Activated CD4-positive, alpha-beta T cell treated with anti-CD3 and anti-CD28 coated beads for 48 hours (primary cell): Measurements from ENCODE around the gene KIF5A.

Source experiments
- DNase-seq: peaks from one replicate; pipeline ENCODE4 v3.0.0-alpha.2; 2020

The KIF5A gene

DNA sequence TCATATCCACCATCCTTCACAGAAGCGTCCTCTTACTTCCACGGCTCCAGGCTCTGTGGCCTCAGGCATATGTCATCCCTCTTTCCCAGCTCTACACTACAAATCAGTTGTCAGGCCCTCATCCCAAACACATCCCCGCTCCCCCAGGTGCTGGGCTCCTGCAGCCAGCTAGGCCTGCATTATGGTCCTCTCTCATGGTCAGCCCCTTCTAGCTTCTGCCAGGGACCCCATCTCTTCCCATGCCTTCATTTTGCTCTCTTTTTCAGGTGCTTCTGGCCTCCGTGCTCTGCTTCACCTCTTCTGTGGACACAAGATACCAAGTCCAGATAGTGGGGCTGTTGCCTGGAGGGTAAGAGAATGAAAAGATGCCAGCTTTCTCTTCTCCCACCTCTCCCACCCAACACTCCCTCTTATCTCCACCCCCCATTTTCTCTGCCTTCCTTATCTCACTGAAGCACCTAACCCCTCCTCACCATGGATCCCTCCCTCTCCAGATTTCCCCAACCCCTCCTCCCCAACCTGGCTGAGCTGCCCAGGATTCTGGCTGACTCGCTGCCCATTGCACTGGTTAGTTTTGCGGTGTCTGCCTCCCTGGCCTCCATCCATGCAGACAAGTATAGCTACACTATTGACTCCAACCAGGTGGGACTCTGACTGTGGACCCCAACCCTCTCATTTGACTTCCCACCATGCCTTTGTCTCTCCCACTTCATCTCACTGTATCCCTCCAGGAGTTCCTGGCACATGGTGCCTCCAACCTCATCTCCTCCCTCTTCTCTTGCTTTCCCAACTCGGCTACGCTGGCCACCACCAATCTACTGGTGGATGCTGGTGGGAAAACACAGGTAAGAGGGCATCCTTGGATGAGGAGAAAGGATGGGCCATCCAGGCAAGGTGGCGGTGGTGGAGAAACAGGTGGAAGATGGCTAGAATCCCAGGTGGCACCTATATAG, 72.7 kb downstream of the KIF5A start:
- no peak for DNase-seq

- DNase-seq: no peak
Observed at GRCh38 chr12:57623385-57623784, 73.5 kb downstream of the KIF5A start.

DNA sequence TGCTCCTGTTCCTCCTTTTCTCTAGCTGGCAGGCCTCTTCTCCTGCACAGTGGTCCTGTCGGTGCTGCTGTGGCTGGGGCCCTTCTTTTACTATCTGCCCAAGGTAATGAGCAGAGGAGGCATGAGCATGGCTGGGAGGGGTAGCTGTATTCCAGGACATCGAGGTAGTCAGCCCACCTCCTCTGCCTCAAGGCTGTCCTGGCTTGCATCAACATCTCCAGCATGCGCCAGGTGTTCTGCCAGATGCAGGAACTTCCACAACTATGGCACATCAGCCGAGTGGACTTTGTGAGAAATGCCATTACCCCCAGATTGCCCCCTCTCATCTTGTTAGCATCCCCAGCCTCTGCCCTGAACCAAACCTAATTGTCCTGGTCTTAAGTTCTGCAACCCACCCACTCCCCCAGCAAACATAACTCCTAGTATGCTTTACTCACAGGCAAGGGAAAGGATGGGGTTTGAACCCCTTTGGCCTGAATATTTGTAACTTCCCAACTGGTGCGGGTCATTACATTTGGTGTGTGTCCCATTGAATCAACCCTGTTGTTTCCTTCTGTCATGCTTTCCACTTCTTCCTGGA, 74.1 kb downstream of the KIF5A start:
- DNase-seq: no peak

DNA sequence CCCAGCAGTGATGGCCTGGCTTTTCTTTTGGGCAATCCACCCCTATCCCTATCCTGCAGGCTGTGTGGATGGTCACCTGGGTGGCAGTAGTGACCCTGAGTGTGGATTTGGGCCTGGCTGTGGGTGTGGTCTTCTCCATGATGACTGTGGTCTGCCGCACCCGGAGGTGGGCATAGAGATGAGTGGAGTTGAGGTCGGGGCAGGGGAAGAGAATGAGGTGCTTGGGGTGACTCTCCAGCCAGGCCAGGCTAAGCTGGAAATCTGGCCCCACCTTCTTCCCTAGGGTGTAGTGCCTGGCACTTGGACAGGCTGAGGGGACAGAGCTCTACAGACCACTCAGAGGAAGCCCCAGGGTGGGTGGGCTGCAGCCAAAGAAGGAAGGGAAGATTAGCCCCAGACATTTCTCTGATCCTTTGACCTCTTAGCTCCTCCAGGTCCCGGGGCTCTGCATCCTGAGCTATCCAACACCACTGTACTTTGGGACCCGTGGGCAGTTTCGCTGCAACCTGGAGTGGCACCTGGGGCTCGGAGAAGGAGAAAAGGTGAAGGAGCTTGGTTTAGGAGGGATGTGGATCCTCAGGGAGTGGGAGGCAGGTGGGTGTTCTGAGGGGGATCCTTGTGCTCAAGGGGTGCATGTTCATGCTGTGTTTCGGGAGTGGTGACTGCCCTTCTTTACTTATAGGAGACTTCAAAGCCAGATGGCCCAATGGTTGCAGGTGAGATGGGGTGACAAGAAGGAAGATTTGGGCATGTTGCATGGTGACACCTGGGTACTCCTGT, 74.8 kb downstream of the KIF5A start:
- no peak for DNase-seq

- DNase-seq: no peak
Observed at GRCh38 chr12:57625261-57626032, 75.6 kb downstream of the KIF5A start.

DNA sequence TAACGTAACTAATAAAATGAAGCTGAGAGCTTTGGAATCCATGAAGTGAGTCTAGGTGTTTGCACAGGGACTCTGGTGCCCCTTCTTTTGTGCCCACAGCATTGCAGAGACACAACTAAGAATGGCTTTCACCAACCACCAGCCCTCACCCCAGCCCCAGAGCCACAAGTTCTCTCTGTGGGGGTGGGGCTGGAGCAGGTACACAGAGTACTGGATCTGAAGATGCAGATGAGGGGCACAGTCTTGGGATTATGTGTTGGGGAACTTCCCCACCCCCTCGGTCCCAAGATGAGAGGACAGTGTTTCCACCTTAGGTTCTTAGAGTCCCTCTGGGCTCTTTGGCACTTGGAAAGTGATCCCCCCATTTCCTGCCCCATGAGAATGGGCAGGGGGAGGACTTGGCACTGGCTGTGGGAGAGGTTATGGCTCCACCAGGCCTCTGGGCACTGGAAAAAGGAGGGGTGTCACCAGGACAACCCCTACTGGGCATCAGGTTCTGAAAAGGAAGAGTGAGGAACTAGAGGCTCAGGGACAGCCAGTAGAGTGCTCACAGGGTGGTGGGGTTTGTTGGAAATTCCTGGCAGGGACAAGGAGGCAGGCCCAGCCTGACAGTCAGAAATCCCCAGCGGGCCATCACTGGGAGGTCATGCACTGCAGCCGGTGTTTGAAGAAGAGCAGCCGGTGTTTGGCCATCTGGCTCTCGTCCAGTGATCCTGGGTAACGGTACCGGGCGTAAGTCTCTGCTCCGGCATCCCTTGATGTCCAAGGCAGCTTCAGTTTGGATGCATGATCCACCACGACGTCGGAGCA, 76.5 kb downstream of the KIF5A start:
- no peak for DNase-seq

- DNase-seq: no peak
Observed at GRCh38 chr12:57626921-57627445, 77.1 kb downstream of the KIF5A start.

GRCh38 chr12:57627501-57628279, 77.8 kb downstream of the KIF5A start:
- DNase-seq: peak; percentile 60

DNA sequence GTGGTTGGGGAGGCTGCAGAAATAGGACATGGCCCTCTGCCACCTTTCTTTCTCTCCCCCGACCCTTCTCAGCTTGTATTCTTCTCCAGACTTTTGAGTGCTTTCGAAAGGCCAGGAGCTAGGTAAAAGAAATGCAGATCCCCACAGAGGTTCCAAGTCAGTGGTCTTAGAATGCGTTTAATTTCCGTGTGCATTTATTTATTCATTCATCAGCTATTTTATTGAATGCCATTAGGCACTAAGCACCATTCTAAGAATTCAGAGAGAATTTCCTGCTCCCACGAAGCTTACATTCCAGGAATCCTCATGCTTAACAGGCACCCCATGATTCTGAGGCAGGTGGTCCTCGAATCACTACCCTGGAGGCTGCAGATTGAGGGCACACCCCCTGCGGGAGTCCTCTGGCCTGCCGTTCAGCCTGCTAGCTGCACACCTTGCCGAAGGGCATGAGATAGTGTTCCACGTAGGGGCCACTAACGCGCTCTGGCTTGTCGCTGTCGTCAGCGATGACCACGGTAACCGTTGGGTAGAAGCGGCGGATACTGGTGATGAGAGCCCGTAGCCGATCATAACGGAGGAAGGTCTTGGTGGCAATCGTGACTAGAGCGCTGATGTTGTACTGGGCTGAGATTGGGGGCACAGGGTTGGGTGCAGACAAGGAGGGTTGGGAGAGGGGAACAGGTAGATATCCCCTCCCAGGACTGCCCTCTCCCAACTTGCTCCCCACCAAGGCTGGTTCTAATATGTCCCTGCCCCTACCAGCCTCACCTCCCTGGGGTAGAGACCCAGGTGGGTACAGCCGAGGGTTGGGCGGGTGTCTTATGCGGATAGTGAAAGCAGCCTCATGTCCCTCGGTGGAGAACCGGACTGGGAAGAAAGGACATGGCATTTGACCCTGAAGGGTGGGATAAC, 78.7 kb downstream of the KIF5A start:
- no peak for DNase-seq

GRCh38 chr12:57629897-57630471, 80.1 kb downstream of the KIF5A start:
- DNase-seq: no peak

GRCh38 chr12:57630891-57631433, 81.1 kb downstream of the KIF5A start:
- no peak for DNase-seq

DNA sequence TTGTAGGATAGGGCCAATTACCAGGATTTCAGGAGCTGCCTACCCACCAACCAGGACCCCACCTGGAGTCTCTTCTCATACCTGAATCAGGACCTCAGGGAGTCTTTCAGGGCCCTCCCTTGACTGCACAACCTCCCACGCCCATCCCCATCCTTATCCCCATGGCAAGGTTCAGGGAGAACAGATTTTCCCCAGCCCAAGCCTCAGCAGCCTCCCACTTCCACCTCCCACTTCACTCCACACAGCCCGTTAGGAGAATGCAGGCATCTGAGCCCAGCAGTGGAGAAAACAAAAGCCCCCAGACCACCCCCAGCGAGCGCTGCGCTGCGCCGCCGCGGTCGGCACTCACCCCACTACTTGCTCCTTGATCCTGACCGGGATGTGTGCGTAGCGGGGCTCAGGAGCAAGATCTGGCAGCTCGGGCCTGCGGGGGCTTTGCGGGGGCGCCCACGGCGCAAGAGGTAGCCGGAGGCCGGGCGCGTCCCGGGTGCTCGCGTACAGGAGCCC, 81.8 kb downstream of the KIF5A start:
- DNase-seq: no peak

DNA sequence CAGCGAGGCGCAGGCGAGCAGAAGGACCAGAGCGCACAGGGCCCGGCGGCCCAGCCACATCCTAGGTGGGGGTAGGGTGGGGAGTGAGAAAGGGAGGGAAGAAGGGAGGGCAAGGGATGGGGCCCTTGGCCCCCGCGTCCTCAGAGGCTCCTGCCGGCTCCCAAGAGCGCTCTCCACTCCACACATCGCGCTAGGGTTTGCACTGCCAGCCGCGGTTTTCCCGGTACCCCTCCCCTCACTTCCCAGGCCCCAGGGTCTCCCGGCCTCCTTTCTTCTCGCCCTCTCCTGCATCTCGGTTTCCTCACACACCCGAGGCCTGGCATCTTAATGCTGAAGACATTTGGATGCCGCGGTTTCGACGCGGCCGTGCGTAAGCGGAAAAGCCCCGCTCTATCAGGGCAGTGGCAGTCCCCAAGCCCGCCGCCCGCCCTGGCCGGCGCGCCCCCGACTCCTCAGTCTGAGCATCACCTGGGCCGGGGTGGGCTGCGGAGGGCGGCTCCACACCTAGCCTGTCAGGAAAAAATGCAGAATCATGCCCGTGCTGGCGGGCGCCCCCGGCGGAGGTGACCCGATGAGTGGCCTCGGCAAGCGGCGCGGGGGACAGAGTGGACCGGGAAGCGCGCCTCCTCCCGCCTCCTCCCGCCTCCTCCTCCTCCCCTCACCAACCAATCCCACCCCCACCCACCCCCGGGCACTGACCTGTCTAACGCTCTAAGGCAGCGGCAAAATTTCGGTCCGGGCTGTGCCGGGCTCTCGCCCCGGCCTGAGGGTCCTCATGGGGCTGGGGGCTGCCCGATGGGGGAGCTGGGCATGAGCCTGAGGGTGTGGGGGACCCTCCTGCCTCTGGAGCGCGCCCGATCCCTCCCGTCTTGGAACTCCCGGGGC, 82.5 kb downstream of the KIF5A start:
- no peak for DNase-seq

GRCh38 chr12:57632958-57633840, 83.4 kb downstream of the KIF5A start, which contains the start of gene B4GALNT1:
TSS of gene B4GALNT1 (minus strand) at chr12:57633201. CDS start at chr12:57632132, 1,069 bp downstream.
- peak; percentile 76 for DNase-seq
